GM23338 (cell line): Measurements from ENCODE around the gene KATNAL2. TPM values are rescaled to one million over a fixed set of nuclear protein-coding genes. Genes with fewer than 3 reads are reported as not detected.

Experiments used
- ATAC-seq: fragments of 200-7000 bp; cut with Tn5 transposase; 3 replicates; pipeline ENCODE4 v1.9.1; 2020
- DNase-seq: peaks from one replicate; pipeline ENCODE4 v3.0.0-alpha.2; 2015; ENCODE audit warnings: low spot score
- H2AFZ ChIP-seq: fragments of 200-600 bp; sonication (generic); 2 replicates; pipeline ENCODE4 v1.8.0; 2016; ENCODE audit warnings: antibody characterized with exemption, mild to moderate bottlenecking, moderate library complexity
- H3F3A ChIP-seq: fragments of 200-600 bp; sonication (generic); replicated peaks from 2 replicates; pipeline ENCODE4 v1.8.0; 2017; ENCODE audit warnings: antibody characterized with exemption, mixed run types, low read depth
- H3K27ac ChIP-seq: fragments of 200-600 bp; sonication (generic); 2 replicates; pipeline ENCODE4 v1.6.1; 2016; ENCODE audit warnings: low read depth
- H3K27me3 ChIP-seq: fragments of 200-600 bp; sonication (generic); 2 replicates; pipeline ENCODE4 v1.8.0; 2016; ENCODE audit warnings: mild to moderate bottlenecking, mixed run types, moderate library complexity; ENCODE audit not compliant: insufficient read depth
- H3K36me3 ChIP-seq: fragments of 200-600 bp; sonication (generic); 2 replicates; pipeline ENCODE4 v1.8.0; 2016; ENCODE audit warnings: mild to moderate bottlenecking; ENCODE audit not compliant: insufficient read depth
- H3K4me1 ChIP-seq: fragments of 200-600 bp; sonication (generic); 2 replicates; pipeline ENCODE4 v1.8.0; 2016; ENCODE audit warnings: mild to moderate bottlenecking, moderate library complexity; ENCODE audit not compliant: insufficient read depth
- H3K4me2 ChIP-seq: fragments of 200-600 bp; sonication (generic); 2 replicates; pipeline ENCODE4 v1.7.1; 2017; ENCODE audit warnings: mixed run types
- H3K4me3 ChIP-seq: fragments of 200-600 bp; sonication (generic); 2 replicates; pipeline ENCODE4 v1.6.1; 2016; ENCODE audit warnings: mixed run types
- H3K79me2 ChIP-seq: fragments of 200-600 bp; sonication (generic); replicated peaks from 2 replicates; pipeline ENCODE4 v1.8.0; 2017; ENCODE audit warnings: mild to moderate bottlenecking; ENCODE audit not compliant: insufficient read depth
- H3K9me2 ChIP-seq: fragments of 200-600 bp; sonication (generic); 2 replicates; pipeline ENCODE4 v1.8.0; 2017; ENCODE audit not compliant: insufficient read depth
- H4K20me1 ChIP-seq: fragments of 200-600 bp; sonication (generic); replicated peaks from 2 replicates; pipeline ENCODE4 v1.8.0; 2017; ENCODE audit warnings: mild to moderate bottlenecking; ENCODE audit not compliant: insufficient read depth
- H3K27ac Mint-ChIP-seq: 2 replicates; pipeline ENCODE4 v1.8.0; 2020; ENCODE audit warnings: inconsistent platforms, mild to moderate bottlenecking, moderate library complexity, mixed read lengths
- H3K27me3 Mint-ChIP-seq: 3 replicates; pipeline ENCODE4 v1.8.0; 2022; ENCODE audit warnings: low read depth, mild to moderate bottlenecking, moderate library complexity, mixed read lengths, inconsistent platforms; ENCODE audit not compliant: insufficient read depth, poor library complexity
- H3K36me3 Mint-ChIP-seq: 3 replicates; pipeline ENCODE4 v1.8.0; 2021; ENCODE audit warnings: low read depth, mild to moderate bottlenecking, inconsistent platforms, moderate library complexity, mixed read lengths
- H3K4me1 Mint-ChIP-seq: 3 replicates; pipeline ENCODE4 v1.8.0; 2020; ENCODE audit warnings: mild to moderate bottlenecking, inconsistent platforms, mixed read lengths
- H3K4me3 Mint-ChIP-seq: 3 replicates; pipeline ENCODE4 v1.8.0; 2021; ENCODE audit warnings: moderate library complexity, mild to moderate bottlenecking, inconsistent platforms, mixed read lengths
- H3K9me3 Mint-ChIP-seq: 3 replicates; pipeline ENCODE4 v1.8.0; 2020; ENCODE audit warnings: moderate library complexity, mild to moderate bottlenecking, inconsistent platforms, mixed read lengths
- CREB1 ChIP-seq: fragments of 250-450 bp; sonication (Bioruptor Pico); IDR thresholded peaks from 2 replicates; pipeline ENCODE4 v1.5.0; 2020; ENCODE audit warnings: low read depth, mild to moderate bottlenecking, moderate library complexity
- CTCF ChIP-seq, 2 experiments: fragments of 200-600 bp in 1 of 2; sonication (generic) in 1 of 2; conservative IDR thresholded peaks; 2 replicates each; pipeline versions ENCODE4 v1.5.1 to v1.6.1; 2016 to 2017; ENCODE audit warnings: antibody characterized with exemption in 2 of 2, low read depth in 2 of 2, mild to moderate bottlenecking in 2 of 2, moderate library complexity in 1 of 2
- ETS1 ChIP-seq: IDR thresholded peaks from 2 replicates; pipeline ENCODE4 v1.6.1; 2016; ENCODE audit warnings: antibody characterized with exemption
- EZH2 ChIP-seq: fragments of 200-600 bp; sonication (generic); IDR thresholded peaks from one replicate; pipeline ENCODE4 v1.8.0; 2017; ENCODE audit warnings: antibody characterized with exemption, mild to moderate bottlenecking, low read depth; ENCODE audit not compliant: unreplicated experiment
- EZH2phosphoT487 ChIP-seq: fragments of 200-600 bp; sonication (generic); IDR thresholded peaks from one replicate; pipeline ENCODE4 v1.8.1; 2018; ENCODE audit warnings: antibody characterized with exemption; ENCODE audit not compliant: unreplicated experiment
- JUNB ChIP-seq: IDR thresholded peaks from one replicate; pipeline ENCODE4 v1.6.1; 2016; ENCODE audit warnings: antibody characterized with exemption; ENCODE audit not compliant: unreplicated experiment
- NANOG ChIP-seq: IDR thresholded peaks from 2 replicates; pipeline ENCODE4 v1.6.1; 2016; ENCODE audit warnings: antibody characterized with exemption, borderline replicate concordance
- POLR2AphosphoS5 ChIP-seq: IDR thresholded peaks from 2 replicates; pipeline ENCODE4 v1.6.1; 2016; ENCODE audit warnings: antibody characterized with exemption, low read depth
- REST ChIP-seq: IDR thresholded peaks from one replicate; pipeline ENCODE4 v1.6.1; 2018; ENCODE audit warnings: antibody characterized with exemption; ENCODE audit not compliant: unreplicated experiment
- STAT1 ChIP-seq: IDR thresholded peaks from one replicate; pipeline ENCODE4 v1.6.1; 2016; ENCODE audit warnings: antibody characterized with exemption; ENCODE audit not compliant: unreplicated experiment
- ZNF114 ChIP-seq: fragments of 250-450 bp; sonication (Bioruptor Pico); IDR thresholded peaks from 2 replicates; pipeline ENCODE4 v1.5.0; 2020; ENCODE audit warnings: mild to moderate bottlenecking, moderate library complexity
- ZNF331 ChIP-seq: fragments of 250-450 bp; sonication (Bioruptor Pico); IDR thresholded peaks from 2 replicates; pipeline ENCODE4 v1.5.0; 2020; ENCODE audit warnings: low read depth, mild to moderate bottlenecking, moderate library complexity
- ZNF462 ChIP-seq: fragments of 250-450 bp; sonication (Bioruptor Pico); IDR thresholded peaks from 2 replicates; pipeline ENCODE4 v1.5.0; 2020; ENCODE audit warnings: mild to moderate bottlenecking, moderate library complexity
- polyA plus RNA-seq: library from polyadenylated mRNA; unstranded; fragments of >200 nt; fragmentation: Nextera tagmentation; extraction: Ambion mirVana; gene quantifications from 2 replicates; pipeline ENCODE4 v1.2.1, GENCODE V29; 2016
- total RNA-seq: library from RNA; depleted of rRNA; stranded (reverse); fragments of >200 nt; shearing (Covaris generic); gene quantifications from 2 replicates; pipeline ENCODE4 v1.2.3, GENCODE V29; 2014

KATNAL2 gene
- total and polyA plus RNA-seq, 2 experiments from 2014 or later, result 11.8 TPM

- Histone ChIP-seq H3K36me3 (no peaks in the 10 kb centered on the region), H3F3A (no peaks in the 10 kb centered on the region), H2AFZ (no peak overlapping the region), H3K4me3 (peak overlapping the region; percentile 64), H3K4me1 (peaks cover 62% of the 10 kb centered on the region), H3K27me3 (no peaks in the 10 kb centered on the region), H3K9me2 (no peaks in the 10 kb centered on the region), H3K4me2 (peak overlapping the region; percentile 82), H3K27ac (no peak overlapping the region), H3K79me2 (peaks cover 58% of the 10 kb centered on the region), H4K20me1 (peaks cover 38% of the 10 kb centered on the region)
- Mint-ChIP-seq H3K27me3 (peaks cover 15% of the 10 kb centered on the region), H3K9me3 (peaks cover 3% of the 10 kb centered on the region; the same call in 1 of the 3 replicates), H3K4me1 (peaks cover 61% of the 10 kb centered on the region), H3K27ac (no peak overlapping the region; the same call in 1 of the 2 replicates), H3K4me3 (peak overlapping the region; percentile 95), H3K36me3 (peaks cover 9% of the 10 kb centered on the region)
- no peak for TF ChIP-seq ZNF114 (CRISPR knock-in tag)
- no peak for TF ChIP-seq NANOG
- no peak for TF ChIP-seq ETS1
- TF ChIP-seq EZH2phosphoT487, result no peak
- no peak for TF ChIP-seq CTCF (conservative IDR thresholded peaks at IDR 0.05; ENCODE audit: low read depth in 2 of 2)
- no peak for TF ChIP-seq JUNB
- TF ChIP-seq ZNF331 (CRISPR knock-in tag), result no peak
- TF ChIP-seq CREB1 (CRISPR knock-in tag), result no peak
- TF ChIP-seq EZH2, result no peak
- TF ChIP-seq REST, result no peak
- no peak for TF ChIP-seq STAT1
- TF ChIP-seq POLR2AphosphoS5, result no peak
- no peak for TF ChIP-seq ZNF462 (CRISPR knock-in tag)
- DNase-seq (no peak), ATAC-seq (no peak)
Observed at GRCh38 chr18:46915800-46916550, 1.4 kb upstream of the KATNAL2 start.
